Heart left ventricle (tissue), 13 donors: ENCODE measurements around the gene ASCL2.

Experiments used
- POLR2A ChIP-seq, 2 donors: fragments of 450-650 bp; IDR thresholded peaks; one replicate each; pipeline ENCODE4 v1.6.1; 2017; ENCODE audit warnings: antibody characterized with exemption in 2 of 2, mild to moderate bottlenecking in 2 of 2, moderate library complexity in 2 of 2
- TF ChIP-seq, protein P1 (sequence below), 12 donors: fragments of 200-600 bp; sonication (generic) in 4 of 12; IDR thresholded peaks; one replicate each; pipeline versions ENCODE4 v1.5.0 to v1.8.0; 2018 to 2022; ENCODE audit warnings: antibody characterized with exemption in 12 of 12, mild to moderate bottlenecking in 5 of 12
- donor health status: ischemic (EF 13 %, LVEDD 7.1; RV severe dilation, severe dysfunction).
- donor health status: DM: no; HTN: yes; CAD: no.
- donor health status: DM: no; HTN: no; CAD: no.
- donor health status: ischemic (EF 25% LVEDD 6.9; RV normal size, moderate dysfunction).
- donor health status: ischemic (EF 25% LVEDD 5.7; RV mildly dilated, moderate dysfunction).
- donor health status: ischemic (EF 35%, LVEDD 5.7; RV mildly dilated, moderate dysfunction).
- donor health status: nonischemic (EF 11% LVEDD 7.7; RV severe dilation, severe dysfunction).
- donor health status: DM: yes; HTN: yes; CAD: no.
- donor health status: PGD.
- donor health status: ischemic (EF 29% LVEDD 5.4; RV normal size, mild dysfunction).
- donor health status: nonischemic (EF 23%, LVEDD 6.1; RV moderate dilation, normal function).

DNA sequence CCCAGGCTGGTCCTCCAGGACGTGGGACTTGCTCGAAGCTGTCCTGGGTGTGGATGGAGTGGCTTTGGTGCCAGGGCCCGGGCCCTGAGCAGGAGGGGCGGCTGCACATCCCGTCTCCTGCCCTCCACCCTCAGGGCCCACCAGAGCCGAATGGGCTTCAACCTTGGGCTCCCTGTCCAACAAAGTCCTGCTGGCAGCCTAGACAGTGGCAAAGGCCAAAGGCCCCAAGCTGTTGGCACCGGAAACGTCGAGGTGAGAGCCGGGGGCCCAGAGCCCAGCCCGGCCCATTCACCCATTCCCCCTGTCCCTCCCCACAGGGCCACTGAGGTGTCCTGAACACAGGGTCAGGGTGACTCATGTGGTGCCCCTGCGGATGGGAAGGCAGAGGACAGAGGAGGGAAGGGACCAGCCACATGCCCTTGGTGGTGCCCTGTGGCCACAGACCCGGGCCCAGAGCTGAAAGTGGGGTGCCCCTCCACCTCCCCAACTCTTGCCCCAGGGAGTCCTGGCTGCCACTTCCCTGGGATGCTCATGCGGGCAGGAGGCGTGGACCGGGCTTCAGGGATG lies 40.5 kb upstream of the ASCL2 start:
- TF ChIP-seq, protein P1, sequence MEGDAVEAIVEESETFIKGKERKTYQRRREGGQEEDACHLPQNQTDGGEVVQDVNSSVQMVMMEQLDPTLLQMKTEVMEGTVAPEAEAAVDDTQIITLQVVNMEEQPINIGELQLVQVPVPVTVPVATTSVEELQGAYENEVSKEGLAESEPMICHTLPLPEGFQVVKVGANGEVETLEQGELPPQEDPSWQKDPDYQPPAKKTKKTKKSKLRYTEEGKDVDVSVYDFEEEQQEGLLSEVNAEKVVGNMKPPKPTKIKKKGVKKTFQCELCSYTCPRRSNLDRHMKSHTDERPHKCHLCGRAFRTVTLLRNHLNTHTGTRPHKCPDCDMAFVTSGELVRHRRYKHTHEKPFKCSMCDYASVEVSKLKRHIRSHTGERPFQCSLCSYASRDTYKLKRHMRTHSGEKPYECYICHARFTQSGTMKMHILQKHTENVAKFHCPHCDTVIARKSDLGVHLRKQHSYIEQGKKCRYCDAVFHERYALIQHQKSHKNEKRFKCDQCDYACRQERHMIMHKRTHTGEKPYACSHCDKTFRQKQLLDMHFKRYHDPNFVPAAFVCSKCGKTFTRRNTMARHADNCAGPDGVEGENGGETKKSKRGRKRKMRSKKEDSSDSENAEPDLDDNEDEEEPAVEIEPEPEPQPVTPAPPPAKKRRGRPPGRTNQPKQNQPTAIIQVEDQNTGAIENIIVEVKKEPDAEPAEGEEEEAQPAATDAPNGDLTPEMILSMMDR (IDR thresholded peaks at IDR 0.05), result no peak
- no peak for TF ChIP-seq POLR2A (IDR thresholded peaks at IDR 0.05)
